Sciatic nerve (tissue), 2 donors: ENCODE data around the gene DRC7. TPM values are rescaled to one million over a fixed set of nuclear protein-coding genes. Genes with fewer than 3 reads are reported as not detected.
A peak's percentile ranks its signal among the peaks of the same experiment; 100 is the strongest.
"Not testable (repeated sequence)": the region's sequence is repeated elsewhere in the genome, so short reads cannot be mapped to it uniquely, and the experiment has no call there.

Source experiments
- ATAC-seq: fragments of 200-7000 bp; cut with Tn5 transposase; one replicate; pipeline ENCODE4 v1.9.1; 2020; ENCODE audit warnings: mild to moderate bottlenecking, moderate library complexity
- DNase-seq: peaks from one replicate; pipeline ENCODE4 v3.0.0-alpha.2; 2020; ENCODE audit warnings: low spot score
- intact Hi-C: fragments of 100-400 bp; cut with DNase I; formaldehyde crosslinking; loops from one replicate; pipeline ENCODE4 v1.14.2; 2022
- total RNA-seq: library from RNA; stranded (reverse); fragmentation: NEBNext Ultra II Directional; extraction: Animal tissue kit (Norgen Biotek cat#: 25700); gene quantifications from one replicate; pipeline ENCODE4 v1.2.1, GENCODE V29; 2021
- donor health status: DM: no; HTN: no; CAD: no.
- donor health status: DM: no; HTN: no; CAD: no.

DRC7 gene
- total RNA-seq, 1 donor from 2014 or later = not detected

GRCh38 chr16:57725976-57726375 lies 31.4 kb downstream of the DRC7 start:
- intact Hi-C loops = no loop called here
- DNase-seq (no peak), ATAC-seq (no peak)

GRCh38 chr16:57726433-57726947 lies 31.9 kb downstream of the DRC7 start:
- DNase-seq = no peak
- intact Hi-C loops = no loop called here
- ATAC-seq = no peak

- intact Hi-C loops = no loop called here
- DNase-seq (no peak), ATAC-seq (no peak)
Measured at GRCh38 chr16:57727610-57728009, 33.0 kb downstream of the DRC7 start.

DNA sequence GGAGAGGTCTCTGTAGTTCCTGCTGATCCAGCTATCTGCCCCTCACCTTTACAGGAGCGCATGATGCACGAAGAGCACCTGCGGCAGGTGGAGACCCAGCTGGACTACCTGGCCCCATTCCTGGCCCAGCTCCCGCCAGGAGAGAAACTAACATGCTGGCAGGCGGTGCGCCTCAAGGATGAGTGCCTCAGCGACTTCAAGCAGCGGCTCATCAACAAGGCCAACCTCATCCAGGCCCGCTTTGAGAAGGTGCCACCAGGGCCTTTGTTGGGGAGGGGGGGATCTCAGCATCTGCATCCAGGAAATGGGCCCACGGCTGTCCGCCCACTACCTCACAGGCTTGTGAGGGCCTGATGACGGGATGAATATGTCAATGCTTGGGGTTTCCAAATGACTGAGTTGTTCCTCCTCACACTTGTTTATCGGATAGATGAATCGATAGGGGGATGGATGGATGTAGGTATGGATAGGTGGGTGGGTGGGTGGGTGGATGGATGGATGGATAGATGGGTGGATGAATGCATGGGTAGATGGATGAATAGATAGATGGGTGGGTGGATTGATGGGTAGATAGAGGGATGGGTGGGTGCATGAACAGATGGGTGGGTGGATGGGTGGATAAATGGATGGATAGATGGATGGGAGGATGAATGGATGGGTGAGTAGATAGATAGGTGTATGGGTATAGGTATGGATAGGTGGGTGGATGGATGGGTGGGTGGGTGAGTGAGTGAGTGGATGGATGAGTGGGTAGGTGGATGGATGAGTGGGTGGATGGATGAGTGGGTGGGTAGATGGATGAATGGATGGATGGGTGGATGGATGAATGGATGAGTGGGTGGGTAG lies 34.0 kb downstream of the DRC7 start:
- no peak for ATAC-seq
- intact Hi-C loops = no loop called here
- no peak for DNase-seq

DNA sequence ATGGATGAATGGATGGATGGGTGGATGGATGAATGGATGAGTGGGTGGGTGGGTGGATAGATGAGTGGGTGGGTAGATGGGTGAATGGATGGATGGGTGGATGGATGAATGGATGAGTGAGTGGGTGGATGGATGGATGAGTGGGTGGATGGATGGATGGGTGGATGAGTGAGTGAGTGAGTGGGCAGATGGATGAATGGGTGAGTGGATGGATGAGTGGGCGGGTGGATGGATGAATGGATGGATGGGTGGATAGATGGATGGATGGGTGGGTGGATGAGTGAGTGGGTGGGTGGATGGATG lies 34.5 kb downstream of the DRC7 start:
- intact Hi-C loops = no loop called here
- ATAC-seq (no peak), DNase-seq (no peak)

DNA sequence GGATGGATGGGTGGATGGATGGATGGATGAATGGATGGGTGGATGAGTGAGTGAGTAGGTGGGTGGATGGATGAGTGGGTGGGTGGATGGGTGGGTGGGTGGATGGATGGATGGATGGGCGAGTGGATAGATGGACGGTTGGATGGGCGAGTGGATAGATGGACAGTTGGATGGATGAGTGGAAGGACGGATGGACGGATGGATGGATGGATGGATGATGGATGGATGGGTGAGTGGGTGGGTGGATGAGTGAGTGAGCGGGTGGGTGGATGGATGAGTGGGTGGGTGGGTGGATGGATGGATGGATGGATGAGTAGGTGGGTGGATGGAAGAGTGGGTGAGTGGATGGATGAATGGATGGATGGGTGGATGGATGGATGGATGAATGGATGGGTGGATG lies 35.2 kb downstream of the DRC7 start:
- intact Hi-C loops = not testable (repeated sequence)

GRCh38 chr16:57730771-57731730 lies 36.4 kb downstream of the DRC7 start:
- intact Hi-C loops = no loop called here
- ATAC-seq = no peak
- DNase-seq = peak; percentile 27

More for the DNA sequence above, 35.2 kb downstream of the DRC7 start:
- ATAC-seq, DNase-seq: not testable (repeated sequence)

- DNase-seq (no peak), ATAC-seq (no peak)
- intact Hi-C loops = no loop called here
Measured at GRCh38 chr16:57732037-57732436, 37.4 kb downstream of the DRC7 start.

- DNase-seq = peak; percentile 36
- intact Hi-C loops = no loop called here
- no peak for ATAC-seq
Measured at GRCh38 chr16:57732714-57733113, 38.1 kb downstream of the DRC7 start.

DNA sequence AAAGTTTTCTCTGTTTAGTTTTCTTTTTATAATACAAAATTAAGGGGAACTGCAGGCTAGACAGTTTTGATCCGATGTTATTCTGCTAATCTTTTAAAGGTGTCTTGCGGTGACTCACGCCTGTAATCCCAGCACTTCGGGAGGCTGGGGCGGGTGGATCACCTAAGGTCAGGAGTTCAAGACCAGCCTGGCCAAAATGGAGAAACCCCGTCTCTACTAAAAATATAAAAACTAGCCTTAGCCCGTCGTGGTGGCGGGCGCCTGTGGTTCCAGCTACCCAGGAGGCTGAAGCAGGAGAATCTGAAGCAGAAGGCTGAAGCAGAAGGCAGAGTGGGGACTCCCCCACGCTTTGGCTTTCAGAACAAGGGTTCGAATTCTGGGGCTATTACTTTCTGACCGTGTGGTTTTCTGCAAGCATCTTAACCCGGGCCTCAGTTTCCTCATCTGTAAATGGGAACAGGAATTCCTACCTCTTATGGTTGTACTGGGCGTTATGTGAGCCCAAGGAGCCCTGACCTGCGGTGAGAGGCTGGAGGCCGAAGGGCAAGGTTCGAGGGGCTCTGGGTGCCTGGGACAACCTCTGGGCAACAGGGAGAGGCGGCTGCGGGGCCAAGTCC lies 39.8 kb downstream of the DRC7 start:
- ATAC-seq (no peak), DNase-seq (no peak)
- intact Hi-C loops = no loop called here

DNA sequence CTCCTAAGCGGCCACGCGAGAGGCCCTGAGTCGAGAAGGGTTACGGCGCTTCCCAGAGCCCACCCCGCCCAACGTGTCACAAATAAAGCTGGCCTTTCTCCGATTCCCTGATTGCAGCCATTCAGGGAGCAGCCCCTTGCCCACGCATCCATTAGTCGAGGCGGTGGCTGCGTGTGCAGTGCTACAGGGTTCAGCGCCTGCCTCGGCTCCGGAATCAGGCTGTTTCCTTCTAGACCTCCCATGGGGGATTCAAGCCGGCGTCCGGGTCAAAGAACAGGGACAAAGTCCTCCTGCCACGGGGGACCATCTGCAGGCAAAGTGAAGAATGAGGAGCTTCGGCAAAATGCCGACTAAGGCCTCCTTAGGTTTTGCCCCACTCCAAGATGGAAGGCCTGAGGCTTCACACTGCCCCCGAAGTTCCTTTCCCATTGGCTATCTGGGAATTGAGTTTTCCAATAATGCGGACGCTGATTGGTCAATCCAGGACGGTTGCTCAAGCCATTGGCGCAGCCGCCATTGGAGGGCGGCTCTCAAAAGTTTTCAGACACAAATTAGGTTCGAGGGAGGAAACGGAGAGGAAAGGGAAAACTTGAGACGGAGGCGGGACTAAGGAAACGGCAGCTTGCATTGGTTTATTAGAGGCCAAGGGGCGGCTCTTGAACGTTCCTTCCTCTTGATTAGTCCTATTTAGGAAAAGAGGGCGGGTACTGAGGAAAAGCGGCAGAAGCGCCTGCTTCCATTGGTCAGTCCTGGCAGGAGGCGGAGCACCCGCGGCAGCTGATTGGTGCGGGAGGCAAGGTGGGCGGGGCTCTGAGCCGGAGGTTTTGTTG lies 40.5 kb downstream of the DRC7 start:
- intact Hi-C loops = no loop called here
- peak; percentile 97 for ATAC-seq
- peak; percentile 98 for DNase-seq

DNA sequence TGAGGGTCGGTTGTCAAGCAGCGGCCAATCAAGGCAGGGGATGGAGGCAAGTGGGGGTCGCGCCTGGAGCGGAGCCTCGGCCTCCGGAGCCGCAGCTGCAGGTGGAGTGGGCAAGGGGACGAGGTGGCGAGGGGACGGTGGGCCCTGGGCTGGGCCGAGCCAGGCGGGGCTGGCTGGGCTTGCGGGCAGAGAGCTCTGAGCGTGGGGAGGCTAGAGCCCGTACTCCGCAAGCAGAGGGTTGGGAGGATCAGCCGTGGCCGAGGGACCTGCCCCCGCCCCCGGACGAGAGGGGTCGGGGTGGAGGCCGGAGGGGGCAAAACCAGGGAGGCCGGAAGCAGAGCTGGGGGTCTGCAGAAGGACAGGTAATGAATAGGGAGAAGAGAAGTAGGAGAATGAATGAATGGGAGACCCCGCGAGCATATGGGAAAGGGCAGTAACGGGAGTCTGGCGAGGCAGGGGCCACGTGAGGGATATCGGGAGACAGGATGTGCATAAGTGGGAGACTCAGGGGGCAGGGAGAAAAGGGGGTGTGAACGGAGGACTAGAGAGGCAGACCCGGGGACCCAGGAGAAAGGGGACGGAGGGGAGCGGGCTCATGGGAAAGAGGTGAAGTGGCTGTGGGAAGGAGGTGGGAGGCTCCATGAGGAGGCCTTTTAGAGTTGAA lies 41.3 kb downstream of the DRC7 start, which contains the start of gene KATNB1:
Gene KATNB1, plus strand, starts transcription at position 16 of the 664 bp plus-strand sequence. CDS start 1,474 bp downstream, outside the sequence.
- ATAC-seq = no peak
- DNase-seq = no peak
- intact Hi-C loops = no loop called here

DNA sequence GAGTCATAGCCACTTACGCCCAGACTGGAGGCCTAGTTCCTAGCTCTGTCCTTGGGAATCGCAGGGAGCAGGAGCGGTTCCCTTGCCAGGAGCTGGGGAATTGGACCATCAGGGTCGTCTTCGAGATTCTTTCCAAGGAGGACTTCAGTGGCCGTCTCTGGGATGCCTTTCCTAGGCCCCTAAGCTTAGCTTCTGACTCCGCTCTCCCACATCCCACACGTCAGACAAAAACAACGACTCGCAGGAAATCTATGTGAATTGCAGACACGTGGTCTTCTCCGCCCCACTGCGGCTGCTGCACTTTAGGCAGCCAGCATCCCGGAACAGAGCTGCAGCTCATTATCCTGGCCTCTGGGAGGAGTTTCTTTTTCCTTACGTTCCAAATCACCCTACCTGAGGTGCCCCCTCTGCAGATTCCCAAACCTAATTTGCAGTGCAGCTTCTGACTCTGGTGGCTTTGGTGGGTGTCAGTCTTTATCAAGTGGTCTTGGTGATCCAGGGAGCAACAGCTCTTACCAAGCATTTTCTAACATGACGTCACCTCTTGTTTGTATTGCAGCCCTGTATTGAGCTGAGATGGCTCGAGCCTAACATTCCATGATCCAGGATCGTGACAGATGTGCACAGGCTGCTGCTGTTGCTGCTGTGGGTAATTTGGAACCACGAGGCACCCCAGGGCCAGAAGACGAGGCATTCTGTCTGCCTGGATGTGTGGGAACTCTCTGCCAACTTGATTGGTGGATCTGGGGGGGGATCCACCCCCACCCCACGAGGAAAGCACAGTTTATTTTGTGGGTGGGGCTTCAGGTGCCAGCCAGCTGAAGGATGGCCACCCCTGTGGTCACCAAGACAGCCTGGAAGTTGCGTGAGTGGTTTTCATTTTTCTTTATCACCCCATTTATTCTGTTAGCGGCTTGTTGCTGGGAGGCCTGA lies 42.1 kb downstream of the DRC7 start:
- intact Hi-C loops = no loop called here
- DNase-seq = no peak
- ATAC-seq = no peak

DNA sequence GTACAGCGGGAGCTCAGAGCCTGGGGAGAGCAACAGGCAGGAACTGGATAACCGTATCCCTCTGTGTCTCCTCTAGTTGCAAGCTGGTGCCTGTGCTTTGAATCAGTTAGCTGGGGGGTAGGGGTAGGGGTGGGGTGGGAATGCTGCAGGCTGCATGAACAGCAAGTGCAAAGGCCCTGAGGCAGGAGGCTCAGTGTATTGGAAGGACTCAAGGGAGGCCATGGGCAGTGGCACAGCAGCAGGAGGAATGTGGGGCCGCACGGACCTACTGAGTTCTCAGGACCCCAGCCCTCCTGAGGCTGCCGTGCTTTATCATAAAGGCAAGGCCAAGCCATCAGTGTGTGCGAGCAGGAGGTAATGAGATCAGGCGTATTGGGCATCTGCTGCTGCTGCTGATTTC lies 44.2 kb downstream of the DRC7 start:
- no peak for ATAC-seq
- DNase-seq = no peak
- intact Hi-C loops = no loop called here

- DNase-seq = no peak
- intact Hi-C loops = no loop called here
- ATAC-seq = no peak
Measured at GRCh38 chr16:57739756-57740422, 45.3 kb downstream of the DRC7 start.

GRCh38 chr16:57740423-57741071 lies 45.9 kb downstream of the DRC7 start:
- intact Hi-C loops = no loop called here
- ATAC-seq (no peak), DNase-seq (no peak)
